IPS DF 4.7 (cell line): ENCODE data around the gene BBS2.
"Not testable (repeated sequence)": the region's sequence is repeated elsewhere in the genome, so short reads cannot be mapped to it uniquely, and the experiment has no call there.

ENCODE experiments used
- DNase-seq: peaks from one replicate; pipeline ENCODE4 v3.0.0-alpha.2; 2013; ENCODE audit warnings: low spot score; ENCODE audit errors: extremely low read depth

Gene BBS2

DNA sequence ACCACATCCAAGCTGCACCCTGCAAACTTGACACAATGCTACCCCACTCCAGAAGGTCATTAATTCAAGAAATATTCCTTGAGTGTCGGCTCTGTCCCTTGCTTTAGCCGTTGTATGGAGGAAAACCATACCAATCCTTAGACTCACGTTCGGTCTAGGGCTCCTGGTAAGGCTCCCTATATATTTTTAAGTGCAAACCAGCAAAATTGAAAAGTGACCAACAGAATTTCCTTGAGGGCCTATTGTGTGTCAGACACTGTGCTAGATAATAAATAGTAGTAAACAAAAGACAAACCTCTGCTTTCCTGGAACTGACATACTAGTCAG is 390 bp upstream of the BBS2 start:
- no peak for DNase-seq

DNA sequence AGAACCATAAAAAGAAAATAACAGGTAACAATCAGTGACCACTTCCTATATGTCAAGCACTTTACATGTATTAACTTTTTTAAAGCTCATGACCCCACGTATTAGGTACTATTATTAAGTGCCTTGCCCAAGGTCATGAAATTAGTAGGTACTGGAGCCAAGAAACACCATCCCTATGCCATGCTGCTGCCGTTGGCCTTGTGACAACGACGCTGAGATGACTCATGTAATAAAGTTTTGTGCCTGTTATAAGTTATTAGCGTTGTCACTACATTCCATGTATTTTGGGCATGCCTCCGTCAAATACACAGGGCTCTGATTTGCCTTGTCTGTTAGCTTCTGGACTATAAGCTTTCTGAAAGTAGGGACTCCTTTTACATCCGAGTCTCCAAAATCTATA is 1.4 kb downstream of the BBS2 start:
- no peak for DNase-seq

DNA sequence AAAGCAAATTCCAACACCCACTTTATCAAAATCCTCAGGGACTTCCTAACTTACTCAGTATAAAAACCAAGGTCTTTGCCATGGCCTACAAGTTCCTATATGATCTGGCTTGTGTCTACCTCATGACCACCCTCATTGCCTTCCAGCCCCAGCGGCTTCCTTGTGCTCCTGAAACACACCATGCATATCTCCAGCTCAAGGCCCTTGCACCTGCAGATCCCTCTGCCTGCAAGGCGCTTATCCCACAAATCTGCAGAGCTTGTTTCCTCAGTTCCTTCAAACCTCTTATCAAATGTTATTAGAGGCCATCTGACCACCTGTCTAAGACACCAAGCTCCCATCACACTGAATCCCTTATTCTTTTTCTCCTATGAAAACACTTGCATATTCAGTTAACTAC is 2.6 kb downstream of the BBS2 start:
- no peak for DNase-seq

DNA sequence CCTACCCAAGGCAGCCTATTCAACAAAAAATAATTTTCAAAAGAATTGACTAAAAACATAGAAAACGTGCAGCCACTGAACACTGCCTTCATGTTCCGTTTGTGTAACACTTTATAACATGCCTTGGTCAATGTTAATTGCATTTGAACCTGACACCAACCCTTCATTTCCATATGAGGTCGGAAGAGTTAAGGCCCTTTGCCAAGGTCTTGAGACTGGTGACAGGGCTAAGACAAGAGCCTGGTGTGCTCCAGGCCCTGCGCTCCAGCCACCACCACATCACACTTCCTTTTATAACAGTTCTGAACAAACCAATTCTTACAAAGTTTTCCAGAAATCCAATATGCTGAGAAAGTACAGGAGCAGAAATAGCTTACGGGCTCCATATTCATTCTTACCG is 4.2 kb downstream of the BBS2 start:
- no peak for DNase-seq

DNA sequence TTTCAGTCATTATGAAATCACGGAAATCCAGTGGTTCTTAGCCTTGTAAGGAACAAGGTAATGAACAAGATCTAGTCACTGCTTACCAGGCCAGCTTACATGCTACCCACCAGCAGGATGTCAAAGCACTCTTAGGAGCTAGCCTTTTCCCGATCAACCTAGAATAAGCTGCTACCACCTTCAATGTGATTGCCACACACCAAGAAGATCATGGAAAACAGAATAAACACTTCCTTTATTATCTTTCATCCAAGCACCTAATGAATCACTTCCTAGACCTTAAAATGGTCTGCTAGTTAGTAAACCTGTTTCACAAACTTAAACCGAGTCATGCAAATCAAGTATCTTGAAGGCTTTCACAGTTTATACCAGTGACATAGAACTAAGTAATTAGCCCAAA is 5.0 kb downstream of the BBS2 start:
- no peak for DNase-seq

DNA sequence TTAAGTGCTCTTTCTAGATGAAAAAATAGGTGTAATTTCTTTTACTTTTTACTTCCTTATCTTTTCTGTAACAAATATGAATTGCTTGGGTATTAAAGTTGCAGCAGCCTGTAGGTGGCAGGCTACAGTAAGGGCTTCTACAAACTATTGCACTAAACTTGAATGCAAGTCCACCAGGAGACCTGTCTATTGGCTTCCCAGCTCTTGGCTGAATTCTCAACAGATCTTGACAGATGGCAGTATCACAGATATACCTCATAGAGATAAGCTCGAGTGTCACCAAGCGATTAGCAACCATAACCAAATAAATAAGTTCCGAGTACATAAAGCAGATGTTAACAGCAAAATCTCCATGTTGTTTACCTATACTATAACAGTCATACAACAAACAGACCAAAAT is 5.9 kb downstream of the BBS2 start:
- DNase-seq, result no peak

DNA sequence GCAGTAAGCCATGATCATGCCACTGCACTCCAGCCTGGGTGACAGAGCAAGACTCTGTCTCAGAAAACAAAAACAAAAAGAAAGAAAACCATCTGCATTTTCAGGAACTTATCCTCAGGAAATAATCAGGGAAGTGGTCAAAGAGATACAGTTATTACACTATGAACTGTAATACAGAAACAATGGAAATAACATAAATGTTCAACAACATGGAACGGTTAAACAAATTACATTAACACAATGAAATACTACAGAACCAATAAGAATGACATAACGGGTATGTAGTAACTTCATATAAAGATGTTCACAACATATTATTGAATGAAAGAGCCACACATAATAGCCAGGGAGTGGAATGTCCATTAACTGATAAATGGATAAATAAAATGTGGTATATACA is 6.7 kb downstream of the BBS2 start:
- DNase-seq, result no peak

DNA sequence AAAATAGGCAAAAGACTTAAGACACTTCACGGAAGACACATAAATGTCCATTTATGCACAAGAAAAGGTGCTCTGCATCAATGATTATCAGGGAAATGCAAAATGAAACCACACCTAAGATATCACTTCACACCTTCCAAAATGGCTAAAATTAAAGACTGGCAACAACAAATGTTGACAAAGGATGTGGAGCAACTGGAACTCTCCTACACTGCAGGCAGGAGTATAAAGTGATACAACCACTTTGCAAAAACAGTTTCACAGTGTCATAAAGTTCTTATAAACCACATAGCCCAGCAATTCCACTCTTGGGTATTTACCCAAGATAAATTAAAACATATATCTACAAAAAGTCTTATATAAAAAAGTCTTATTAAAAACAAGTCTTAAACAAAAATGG is 7.8 kb downstream of the BBS2 start:
- DNase-seq, result no peak

DNA sequence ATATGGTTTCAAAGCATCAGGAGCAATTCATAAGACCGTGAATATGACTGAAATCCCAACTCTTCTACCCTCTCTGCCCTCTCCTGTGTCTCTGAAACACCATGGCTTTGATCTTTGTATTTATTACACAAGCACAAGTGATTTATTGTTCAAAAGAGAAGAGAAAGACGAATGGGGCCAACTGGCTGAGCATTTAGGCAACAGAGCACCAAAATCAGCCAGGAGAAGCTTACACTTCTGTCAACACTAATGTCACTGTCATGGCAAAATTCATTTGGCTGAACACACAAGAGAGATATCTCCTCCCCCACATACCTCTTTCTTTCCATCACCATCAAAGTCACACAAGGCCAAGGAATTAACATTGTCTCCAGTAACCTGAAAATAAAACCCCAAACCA is 9.3 kb downstream of the BBS2 start:
- DNase-seq, result no peak

DNA sequence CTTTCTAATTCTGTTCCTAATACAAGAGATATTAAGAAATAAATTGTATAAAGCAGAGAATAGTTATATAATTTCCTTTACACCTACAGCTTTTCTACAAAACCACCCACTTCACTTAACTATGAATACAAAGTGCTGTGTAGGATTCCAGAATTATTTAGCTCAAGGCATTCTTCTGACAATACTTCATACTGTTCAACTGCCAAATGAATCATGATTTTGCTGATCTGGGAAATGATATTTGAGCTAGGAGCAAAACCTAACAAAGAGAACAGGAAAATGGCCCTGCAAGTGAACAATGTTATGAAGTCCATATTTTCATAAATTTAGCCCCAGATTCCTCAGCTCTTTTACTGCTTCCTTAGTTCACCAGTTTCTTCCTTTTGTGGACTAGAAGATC is 12.9 kb downstream of the BBS2 start:
- no peak for DNase-seq

DNA sequence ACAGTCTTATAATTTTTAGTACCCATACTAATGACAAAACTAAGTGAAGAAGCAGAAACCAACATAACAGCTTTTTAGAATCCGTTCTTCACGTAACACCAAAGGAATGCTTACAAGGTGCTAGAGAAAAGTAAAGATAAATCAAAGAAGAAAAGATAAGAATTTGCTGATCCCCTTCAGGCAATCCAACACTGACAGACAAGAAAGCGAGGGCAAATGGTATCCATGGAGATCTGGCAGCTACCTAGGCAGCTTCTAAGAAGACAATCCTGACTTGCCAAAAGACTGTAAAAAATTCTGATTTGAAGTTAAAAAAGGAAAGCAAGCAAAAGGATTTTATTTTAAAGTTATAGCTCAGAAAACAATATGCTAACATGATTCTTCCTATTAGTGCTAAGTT is 14.6 kb downstream of the BBS2 start:
- no peak for DNase-seq

DNA sequence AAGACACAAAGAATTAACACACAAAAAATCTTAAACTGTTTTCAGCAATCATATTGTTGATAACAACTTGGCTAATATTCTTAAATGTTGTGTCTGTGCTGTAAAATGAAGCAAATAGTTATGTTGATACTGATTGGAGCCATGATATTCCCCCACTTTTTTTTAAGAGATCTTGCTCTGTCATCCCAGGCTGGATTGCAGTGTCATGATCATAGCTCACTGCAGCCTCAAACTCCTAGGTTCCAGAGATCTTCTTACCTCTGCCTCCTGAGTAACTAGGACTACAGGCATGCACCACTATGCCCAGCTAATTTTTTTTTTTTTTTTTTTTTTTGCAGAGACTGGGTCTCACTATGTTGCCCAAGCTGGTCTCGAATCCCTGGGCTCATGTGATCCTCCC is 26.0 kb downstream of the BBS2 start:
- DNase-seq, result no peak

DNA sequence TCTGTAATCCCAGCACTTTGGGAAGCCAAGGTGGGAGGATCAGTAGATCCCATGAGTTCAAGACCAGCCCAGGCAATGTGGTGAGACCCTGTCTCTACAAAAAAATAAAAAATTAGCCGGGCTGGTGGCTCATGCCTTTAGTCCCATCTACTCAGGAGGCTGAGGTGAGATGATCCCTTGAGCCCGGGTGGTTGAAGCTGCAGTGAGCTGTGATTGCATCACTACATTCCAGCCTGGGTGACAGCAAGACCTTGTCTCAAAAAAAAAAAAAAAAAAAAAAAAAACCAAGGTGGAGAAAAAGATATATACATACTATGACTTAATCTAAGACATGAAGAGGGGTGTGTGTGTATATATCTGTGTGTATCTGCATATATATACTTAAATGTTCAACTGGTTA is 26.7 kb downstream of the BBS2 start:
- DNase-seq, result no peak

DNA sequence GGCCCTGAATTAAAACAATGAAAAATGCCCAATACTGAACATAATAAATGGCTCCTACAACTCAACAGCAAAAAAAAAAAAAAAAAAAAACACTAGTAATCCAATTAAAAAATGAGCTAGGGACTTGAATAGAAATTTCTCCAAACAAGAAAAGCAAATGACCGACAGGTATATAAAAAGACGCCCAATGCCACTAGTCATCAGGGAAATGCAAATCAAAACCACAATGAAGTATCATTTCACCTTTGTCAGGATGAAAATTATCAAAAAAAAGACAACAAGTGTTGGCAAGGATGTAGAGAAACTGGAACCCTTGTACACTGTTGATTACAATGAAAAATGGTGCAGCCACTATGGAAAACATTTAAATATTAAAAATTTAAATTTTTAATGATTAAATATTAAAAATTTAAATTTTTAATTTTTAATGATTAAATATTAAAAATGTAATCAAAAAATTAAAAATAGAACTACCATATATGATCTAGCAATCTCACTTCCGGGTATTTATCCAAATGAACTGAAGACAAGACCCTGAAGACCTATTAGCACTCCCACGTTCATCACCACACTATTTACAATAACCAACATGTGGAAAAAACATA is 28.1 kb downstream of the BBS2 start:
- no peak for DNase-seq

DNA sequence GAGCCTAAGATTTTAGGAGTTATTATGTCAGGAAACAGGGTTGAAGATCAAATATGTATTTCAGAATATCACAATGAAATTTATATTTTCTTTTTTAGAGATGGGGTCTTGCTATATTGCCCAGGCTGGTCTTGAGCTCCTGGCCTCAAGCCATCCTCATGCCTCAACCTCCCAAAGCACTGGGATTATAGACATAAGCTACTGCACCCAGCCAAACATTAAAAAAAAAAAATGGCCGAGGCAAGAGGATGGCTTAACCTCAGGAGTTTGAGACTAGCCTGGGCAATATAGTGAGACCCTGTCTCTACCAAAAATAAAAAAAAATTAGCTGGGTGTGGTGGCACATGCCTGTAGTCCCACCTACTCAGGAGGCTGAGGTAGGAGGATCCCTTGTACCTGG is 31.0 kb downstream of the BBS2 start:
- not testable (repeated sequence) for DNase-seq

DNA sequence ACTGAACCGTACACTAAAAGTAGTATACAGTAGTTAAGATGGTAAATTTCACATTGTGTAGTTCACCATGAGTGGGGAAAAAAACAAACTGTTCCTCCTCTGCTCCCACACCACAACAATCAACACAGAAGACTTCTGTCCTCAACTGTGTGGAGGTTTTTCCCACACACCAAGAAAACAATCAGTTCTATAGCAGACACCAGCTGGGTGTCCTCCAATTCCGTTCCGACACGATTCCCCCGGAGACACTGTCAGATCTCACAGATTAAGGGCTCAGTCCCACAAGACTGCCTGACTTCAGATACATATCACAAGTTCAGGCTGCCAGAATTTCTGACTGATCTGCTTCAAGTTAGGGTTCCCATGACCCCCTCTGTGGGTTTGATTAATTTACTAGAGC is 31.8 kb downstream of the BBS2 start:
- DNase-seq, result no peak

DNA sequence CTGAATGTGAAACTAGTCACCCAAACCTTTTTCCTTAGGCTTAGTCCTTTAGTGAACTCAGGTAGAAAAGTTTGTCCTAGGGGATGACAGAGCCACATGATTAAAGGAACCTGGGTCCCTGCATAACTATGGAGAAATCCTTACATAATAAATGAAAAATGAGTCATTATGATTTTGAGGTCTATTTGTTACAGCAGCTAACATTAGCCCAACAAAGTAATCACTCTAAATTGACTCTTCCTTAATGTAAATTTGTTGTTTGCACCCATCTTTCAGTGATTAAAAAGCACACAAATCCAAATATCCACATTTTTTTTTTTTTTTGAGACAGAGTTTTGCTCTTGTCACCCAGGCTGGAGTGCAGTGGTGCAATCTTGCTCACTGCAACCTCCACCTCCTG is 36.4 kb downstream of the BBS2 start:
- no peak for DNase-seq

DNA sequence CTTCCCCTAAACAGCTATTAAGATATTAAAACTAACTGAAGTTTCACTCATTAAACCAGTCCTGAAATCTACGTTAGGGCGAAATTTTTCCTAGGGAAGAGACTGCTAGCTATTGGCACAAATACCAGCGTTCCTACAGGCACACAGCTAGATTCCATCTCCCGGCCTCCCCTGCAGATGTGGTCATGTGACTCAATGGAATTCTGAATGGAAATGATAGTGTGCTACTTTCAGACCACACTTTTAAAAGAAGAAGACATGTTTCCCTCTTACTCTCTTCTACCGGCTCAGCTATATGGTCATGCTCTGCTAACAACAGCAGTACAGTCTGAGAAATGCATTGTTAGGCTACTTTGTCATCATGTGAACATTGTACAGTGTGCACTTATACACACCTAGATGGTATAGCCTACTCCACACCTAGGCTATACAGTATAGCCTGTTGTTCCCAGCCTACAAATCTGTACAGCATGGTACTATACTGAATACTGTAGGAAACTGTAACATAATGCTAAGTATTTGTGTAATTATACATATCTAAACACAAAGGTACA is 37.1 kb downstream of the BBS2 start:
- no peak for DNase-seq

DNA sequence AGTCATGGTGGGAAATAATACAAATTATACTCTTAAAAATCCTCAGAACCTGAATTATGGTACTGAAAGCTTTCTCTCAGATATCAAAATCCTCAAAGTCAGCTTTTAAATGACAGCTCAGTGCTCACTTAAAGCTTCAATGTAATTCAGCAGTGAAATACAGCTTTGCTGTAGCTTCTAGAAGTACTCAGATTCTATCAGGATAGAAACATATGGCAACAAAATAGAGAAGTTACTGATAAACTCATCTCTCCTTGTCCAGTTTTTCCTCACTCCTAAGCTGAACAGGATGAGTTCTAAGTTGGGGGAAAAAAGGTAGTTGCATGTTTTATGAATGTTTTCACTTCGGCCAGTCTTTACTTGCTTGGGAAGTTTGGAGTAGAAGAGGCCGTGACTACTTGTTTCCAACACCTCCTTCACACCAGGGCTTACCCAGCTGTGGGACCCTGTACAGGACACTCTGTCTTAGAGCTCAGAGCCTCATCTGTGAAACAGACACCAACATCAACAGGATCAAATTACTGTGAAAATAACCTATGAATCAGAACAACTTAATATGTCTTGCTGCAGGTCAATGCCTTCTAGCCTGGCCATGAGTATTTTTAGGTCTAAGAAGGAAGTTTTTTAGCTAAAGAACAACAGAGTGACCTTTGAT is 38.2 kb downstream of the BBS2 start:
- no peak for DNase-seq

DNA sequence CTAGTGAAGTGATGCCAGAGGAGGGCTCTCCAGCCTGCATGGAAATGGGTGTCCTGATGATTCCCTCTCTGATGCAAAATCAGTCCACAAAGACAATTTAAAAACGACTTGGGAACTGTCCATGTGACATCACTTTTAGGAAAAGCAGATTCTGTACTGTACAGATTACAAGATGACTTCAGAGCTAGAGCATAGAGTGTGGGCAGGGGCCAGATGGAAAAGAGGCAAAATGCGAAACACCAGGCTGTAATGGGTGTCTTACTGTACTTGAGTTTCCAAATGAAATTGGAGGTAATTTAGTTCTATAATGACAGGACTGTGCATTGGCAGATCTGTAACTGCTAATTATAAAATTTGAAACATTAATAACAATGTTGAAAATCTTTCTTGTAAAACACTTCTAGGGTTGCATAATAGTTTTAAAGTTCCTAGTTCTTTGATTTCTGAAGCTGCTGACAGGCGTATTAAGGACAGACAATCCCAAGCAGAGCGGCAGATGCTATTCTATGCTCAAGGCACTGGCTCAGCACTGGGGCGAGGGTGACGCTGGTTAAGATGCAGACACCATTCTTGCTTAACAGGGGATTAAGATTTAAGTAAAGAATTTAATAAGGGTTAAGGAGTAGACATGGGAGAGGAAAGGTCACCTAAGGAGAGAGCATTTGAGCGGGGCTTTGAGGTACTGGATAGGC is 38.9 kb downstream of the BBS2 start:
- no peak for DNase-seq

DNA sequence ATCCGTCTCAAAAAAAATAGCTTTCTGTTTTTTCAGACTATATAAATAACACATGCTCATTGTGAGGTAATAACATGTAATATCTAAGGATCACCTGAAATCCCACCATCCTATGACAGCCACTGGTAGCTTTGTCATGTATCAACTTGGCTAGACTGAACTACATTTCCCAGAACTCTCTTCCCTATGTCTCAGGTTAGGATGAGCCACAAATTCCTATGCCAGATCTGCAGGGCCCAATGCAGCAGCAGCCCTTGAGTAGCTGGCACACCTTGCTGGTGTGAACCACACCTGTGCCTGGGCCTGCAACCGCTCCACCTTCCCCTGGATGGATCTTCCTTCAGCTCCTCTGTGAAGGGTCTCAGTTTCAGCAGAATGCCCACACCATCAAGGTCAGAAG is 40.4 kb downstream of the BBS2 start:
- DNase-seq, result no peak

DNA sequence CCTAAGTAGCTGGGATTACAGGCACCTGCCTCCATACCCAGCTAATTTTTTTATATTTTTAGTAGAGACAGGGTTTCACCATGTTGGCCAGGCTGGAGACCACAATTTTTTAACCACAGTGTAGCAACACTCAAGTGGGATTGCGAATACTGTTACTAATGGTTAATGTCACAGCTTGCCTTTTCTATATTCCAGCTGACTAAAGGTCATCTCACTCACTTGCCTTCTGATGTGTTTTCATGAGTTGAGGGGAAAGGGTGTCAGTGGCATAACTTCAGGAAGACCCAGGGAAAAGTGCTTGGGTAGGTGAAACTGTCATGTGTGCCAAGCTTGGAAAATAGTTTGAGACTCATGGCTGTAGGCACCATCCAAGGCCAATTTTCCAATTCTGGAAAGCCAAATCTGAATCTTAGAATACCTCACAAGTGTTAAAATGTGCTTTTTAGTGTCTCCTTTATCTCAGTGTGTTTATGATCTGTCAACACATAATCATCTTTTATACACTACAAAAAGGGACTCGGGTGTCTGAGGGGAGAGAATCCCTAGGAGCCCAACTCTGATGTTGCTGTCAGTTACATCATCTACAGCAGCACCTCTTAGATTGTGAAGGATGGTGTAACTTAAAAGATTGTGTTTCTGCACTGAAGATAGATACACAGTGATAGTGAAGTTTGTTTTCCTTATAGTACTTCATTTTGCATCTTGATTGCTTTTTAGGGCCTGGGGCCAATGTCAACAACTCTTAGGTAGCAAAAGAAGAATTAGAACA is 41.4 kb downstream of the BBS2 start:
- no peak for DNase-seq
